CD4-positive, alpha-beta T cell treated with Interleukin-12 subunit alpha and Interleukin-12 subunit beta, for 1 hour (primary cell): ENCODE results near the gene U2AF1.
"Not testable (repeated sequence)": the region's sequence is repeated elsewhere in the genome, so short reads cannot be mapped to it uniquely, and the experiment has no call there.

Experiments used
- DNase-seq: peaks from one replicate; pipeline ENCODE4 v3.0.0-alpha.2; 2020

The U2AF1 gene

GRCh38 chr21:43076023-43076637 is 31.2 kb downstream of the U2AF1 start:
- DNase-seq, result not testable (repeated sequence)

DNA sequence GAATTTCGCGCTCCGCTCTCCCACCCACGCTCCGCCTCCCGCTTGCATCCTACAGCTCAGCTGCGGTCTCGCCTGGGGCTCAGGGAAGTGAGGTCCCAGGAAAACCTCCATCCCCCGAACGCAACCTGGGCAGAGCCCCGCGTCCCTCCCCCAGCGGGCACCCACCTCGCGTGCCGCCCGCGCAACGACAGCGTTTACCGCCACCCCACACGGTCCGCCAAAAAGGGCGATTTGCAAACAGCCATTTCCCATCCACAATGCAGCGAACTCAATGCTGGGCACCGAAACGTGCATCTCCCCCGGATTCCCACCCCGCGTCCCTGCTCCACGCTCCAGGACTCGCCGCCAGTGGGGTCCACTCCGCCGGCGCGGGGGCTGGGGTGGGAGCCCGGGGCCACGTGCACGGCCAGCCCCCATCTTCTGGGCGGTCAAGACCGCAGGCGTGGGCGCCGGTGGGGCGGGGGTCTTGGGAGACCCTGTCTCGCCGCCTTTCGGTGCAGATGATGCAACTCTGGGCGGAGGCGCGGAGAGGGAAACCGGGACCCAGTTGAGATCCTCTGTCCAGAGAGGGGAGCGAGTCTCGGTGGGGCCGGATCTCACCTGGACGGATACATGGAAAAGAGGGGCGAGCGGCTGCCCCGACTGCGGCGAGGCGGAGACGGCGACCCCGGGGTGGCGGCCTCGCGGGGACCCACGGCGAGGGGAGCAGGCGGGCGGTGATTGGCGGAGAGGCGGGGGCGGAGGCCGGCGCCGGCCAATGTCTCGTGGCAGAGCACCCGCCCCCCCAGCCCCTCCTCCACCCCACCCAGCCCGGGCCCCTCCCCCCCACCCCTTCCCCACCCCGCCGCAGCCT is 32.0 kb downstream of the U2AF1 start, which contains the start of gene CBS:
Gene CBS, minus strand, starts transcription at position 666 of the 853 bp plus-strand sequence. CDS start 3,642 bp downstream, outside the sequence.
- not testable (repeated sequence) for DNase-seq

- not testable (repeated sequence) for DNase-seq
These were observed 32.8 kb downstream of the U2AF1 start for GRCh38 chr21:43074401-43075169.

- DNase-seq, result not testable (repeated sequence)
These were observed 34.6 kb downstream of the U2AF1 start for GRCh38 chr21:43072742-43073141.

DNA sequence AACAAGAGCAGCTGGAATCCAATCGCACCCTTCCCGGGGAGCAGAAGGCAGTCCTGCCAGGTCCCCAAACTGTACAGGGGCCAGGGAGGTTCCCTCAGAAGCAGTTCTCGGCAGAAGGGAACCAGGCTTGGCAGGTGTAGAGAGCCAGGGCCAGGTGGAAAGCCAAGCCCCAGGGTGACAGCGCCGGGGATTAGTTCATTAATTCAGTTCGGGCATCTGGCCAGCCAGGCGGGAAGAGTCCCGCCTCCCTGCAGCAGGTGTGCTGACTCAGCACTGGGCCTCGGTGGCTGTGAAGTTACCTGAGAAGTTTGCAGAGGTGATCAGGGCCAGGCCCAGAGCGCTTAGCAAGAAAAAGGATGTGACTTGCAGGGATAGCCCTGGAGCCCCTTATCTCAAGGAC is 37.7 kb downstream of the U2AF1 start:
- DNase-seq, result not testable (repeated sequence)

DNA sequence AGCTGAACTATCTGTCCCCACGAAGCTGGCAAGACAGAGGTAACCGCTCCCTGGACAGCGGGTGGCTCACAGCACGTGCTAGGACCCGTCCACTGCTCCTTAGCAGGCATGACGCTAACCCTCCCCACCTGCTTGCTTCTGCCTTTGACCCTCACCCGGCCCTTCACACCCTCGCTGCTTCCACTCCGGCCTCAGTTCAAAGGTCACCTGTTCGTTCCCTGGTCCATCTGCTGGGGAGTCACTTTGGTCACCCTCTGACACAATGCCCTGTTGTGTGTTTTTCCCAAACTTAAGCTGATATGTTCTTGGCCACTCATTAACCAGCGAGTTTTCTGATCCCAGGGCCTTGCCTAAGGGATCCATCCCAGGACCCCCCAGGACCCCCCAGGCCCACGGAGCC is 39.3 kb downstream of the U2AF1 start:
- DNase-seq, result not testable (repeated sequence)

GRCh38 chr21:43066690-43067089 is 40.7 kb downstream of the U2AF1 start:
- DNase-seq, result not testable (repeated sequence)

DNA sequence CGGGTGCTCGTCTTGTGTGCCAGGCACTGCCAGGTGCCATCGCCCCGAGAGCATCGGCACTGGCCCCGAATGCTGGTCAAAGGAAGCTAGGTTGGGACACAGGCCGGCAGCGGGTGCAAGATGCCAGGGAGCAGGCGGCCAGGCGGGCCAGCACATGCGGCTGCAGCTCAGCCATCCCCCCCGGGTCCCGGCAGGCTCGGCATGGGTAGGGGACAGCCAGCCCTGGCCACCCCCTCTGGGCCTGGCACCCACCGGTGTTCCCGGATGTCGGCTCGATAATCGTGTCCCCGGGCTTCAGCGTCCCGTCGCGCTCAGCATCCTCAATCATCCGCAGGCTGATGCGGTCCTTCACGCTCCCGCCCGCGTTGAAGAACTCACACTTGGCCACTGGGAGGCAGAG is 41.4 kb downstream of the U2AF1 start:
- not testable (repeated sequence) for DNase-seq

DNA sequence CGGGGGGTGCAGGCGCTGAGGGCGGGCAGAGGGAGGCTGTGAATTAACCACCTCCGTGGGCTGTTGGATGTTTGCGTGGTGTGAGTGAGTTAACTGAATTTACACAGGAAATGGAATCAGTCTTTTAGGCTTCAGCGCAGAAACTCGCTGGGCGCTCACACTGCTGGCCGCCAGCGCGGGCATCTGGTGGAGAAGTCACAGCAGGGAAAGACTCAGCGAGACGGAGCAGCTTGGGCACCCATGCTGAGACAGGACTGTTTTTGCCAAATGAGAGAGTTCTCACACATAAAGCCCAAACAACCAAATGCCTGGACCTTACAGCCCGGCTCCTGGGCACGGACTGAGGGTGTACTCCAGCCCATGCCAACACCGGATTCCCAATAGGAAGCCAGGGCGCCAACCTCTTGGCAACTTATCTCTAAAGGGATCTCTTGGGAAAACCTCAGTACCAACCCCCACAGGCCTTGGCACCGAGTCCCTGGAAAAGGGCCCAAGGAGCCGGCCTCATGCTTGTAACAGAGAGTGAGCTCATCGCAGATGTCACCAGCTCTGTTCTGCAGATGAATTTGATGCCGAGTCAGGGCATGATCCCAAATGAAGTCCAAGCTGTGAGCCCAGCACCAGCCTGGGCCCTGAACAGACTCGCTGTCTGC is 43.0 kb downstream of the U2AF1 start:
- DNase-seq, result not testable (repeated sequence)

- DNase-seq, result not testable (repeated sequence)
These were observed 44.3 kb downstream of the U2AF1 start for GRCh38 chr21:43062955-43063664.

- DNase-seq, result not testable (repeated sequence)
These were observed 54.3 kb downstream of the U2AF1 start for GRCh38 chr21:43053112-43053511.

GRCh38 chr21:43045876-43046821 is 61.2 kb downstream of the U2AF1 start:
- not testable (repeated sequence) for DNase-seq

DNA sequence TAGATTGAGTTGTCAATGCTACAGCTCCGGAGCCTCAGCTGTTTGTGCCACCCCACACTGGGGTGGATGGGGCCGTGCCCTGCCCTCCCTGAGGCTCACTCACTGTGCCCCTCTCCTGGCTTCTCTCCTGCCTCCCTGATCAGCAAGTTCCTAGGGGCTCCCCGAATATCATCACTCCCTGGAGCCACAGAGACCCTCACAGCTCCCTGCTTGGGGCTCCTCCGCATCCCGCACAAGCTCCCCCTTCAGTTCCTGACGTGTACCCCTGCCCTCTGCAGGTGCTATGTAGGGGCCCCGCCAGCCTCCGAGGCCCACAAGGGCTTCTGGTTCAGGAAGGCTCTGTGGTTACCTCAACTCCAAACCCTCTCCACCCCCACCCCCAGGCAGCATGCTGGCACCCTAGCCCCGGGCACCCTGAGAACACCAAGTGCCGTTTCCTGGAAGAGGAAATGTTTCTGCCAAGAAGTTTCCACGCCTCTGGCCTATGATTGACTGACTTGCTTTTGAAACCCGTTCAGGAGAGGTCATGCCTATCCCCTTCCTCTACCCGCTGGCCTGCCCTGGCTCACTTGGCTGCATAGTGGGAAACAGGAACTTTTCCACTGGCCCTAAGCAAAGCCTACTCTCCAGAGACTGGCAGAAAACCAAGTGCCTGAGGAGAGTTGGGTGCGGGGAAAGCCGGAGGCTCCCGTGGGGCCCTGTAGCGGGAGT is 62.0 kb downstream of the U2AF1 start:
- DNase-seq, result not testable (repeated sequence)

- DNase-seq, result not testable (repeated sequence)
These were observed 62.8 kb downstream of the U2AF1 start for GRCh38 chr21:43044547-43044946.

DNA sequence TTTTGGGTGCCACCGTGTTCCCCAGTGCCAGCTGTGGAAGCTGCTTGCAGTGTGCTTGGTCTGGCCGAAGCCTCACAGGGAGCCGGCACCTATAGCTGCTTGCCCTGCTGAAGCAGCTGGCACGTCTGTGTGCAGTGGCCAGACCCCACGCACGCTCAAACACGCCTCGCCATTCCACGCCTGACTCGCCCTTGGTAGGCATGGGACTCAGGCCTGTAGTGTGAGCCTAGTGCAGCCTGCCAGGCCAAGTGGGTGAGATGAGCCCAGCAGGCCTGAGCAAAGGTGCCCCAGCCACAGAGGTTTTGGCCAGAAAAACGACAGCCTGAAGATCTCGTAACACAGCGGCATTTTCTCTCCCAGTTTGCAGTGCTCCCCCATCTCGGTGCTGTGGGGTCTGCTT is 64.1 kb downstream of the U2AF1 start:
- DNase-seq, result not testable (repeated sequence)
